Hepatocyte (in vitro differentiated cells): ENCODE results near the gene GIMAP8.

Experiments
- EZH2 ChIP-seq: fragments of 200-600 bp; sonication (generic); IDR thresholded peaks from 2 replicates; pipeline ENCODE4 v1.6.1; 2016; ENCODE audit warnings: antibody characterized with exemption, mild to moderate bottlenecking, borderline replicate concordance
- EZH2phosphoT487 ChIP-seq: fragments of 200-600 bp; sonication (generic); IDR thresholded peaks from one replicate; pipeline ENCODE4 v1.6.1; 2018; ENCODE audit warnings: antibody characterized with exemption, mild to moderate bottlenecking, low read depth, moderate library complexity; ENCODE audit not compliant: unreplicated experiment, severe bottlenecking
- TF ChIP-seq, protein P1 (sequence below): fragments of 200-600 bp; sonication (generic); IDR thresholded peaks from 2 replicates; pipeline ENCODE4 v1.5.1; 2016; ENCODE audit warnings: antibody characterized with exemption, mild to moderate bottlenecking; ENCODE audit not compliant: poor library complexity

DNA sequence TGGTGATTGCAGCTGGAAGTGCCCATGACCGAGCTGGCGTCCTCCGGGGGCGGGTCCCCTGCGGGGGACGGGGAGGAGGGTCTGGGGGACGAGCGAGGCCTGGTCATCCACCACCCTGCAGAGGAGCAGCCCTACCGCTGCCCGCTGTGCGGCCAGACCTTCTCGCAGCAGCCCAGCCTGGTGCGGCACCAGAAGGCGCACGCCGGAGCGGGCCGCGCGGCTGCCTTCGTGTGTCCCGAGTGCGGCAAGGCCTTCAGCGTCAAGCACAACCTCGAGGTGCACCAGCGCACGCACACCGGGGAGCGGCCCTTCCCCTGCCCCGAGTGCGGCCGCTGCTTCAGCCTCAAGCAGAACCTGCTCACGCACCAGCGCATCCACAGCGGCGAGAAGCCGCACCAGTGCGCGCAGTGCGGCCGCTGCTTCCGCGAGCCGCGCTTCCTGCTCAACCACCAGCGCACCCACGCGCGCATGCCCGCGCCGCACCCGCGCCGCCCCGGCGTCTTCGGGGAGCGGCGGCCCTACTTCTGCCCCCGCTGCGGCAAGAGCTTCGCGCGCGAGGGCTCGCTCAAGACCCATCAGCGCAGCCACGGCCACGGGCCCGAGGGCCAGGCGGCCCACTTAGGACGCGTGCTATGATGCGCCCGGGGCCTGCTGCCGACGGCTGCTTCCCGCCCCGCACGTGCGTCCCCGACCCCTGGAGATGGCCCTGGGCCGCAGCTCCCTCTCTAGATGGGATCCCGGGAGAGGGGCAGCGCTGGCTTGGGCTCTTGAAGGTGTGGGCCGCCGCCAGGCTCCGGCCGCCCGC, 42.6 kb upstream of the GIMAP8 start:
- TF ChIP-seq, protein P1, sequence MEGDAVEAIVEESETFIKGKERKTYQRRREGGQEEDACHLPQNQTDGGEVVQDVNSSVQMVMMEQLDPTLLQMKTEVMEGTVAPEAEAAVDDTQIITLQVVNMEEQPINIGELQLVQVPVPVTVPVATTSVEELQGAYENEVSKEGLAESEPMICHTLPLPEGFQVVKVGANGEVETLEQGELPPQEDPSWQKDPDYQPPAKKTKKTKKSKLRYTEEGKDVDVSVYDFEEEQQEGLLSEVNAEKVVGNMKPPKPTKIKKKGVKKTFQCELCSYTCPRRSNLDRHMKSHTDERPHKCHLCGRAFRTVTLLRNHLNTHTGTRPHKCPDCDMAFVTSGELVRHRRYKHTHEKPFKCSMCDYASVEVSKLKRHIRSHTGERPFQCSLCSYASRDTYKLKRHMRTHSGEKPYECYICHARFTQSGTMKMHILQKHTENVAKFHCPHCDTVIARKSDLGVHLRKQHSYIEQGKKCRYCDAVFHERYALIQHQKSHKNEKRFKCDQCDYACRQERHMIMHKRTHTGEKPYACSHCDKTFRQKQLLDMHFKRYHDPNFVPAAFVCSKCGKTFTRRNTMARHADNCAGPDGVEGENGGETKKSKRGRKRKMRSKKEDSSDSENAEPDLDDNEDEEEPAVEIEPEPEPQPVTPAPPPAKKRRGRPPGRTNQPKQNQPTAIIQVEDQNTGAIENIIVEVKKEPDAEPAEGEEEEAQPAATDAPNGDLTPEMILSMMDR = no peak
- no peak for TF ChIP-seq EZH2
- TF ChIP-seq EZH2phosphoT487 = no peak
